ENCODE measurements around the gene DDR2. TPM values are rescaled to one million over a fixed set of nuclear protein-coding genes. Genes with fewer than 3 reads are reported as not detected.

DDR2 gene
- total RNA-seq, 2 donors from 2014 or later, result 0.31 to 0.71 TPM

GRCh38 chr1:162660574-162660973 is 28.3 kb downstream of the DDR2 start:
- DNase-seq (ENCODE audit: low spot score in 2 of 2) (no peak), ATAC-seq (no peak)
- Mint-ChIP-seq H3K9me3 (no peaks in the 10 kb centered on the region), H3K36me3 (no peaks in the 10 kb centered on the region), H3K27ac (no peak overlapping the region)

DNA sequence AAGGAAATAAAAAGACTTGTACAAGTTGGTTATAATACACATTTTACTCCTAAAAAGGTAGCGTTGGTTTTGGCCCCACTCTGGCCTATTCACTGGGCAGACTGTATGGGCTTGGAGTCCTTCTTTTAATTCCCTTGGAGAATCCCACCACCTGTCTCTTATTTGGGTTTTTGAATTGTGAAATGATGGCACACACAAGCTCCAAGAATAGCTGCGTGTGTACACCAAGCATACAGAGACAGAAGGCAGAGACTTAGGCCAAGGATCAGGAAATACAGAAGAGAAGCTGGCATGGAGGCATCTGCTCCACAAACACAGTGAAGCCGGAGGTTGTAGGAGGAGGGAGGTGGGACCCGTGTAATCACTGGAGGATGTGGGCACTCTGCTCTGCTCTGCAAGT is 29.1 kb downstream of the DDR2 start:
- Mint-ChIP-seq H3K9me3 (no peaks in the 10 kb centered on the region), H3K36me3 (no peaks in the 10 kb centered on the region), H3K27ac (no peak overlapping the region)
- DNase-seq (ENCODE audit: low spot score in 2 of 2) (no peak), ATAC-seq (no peak)

DNA sequence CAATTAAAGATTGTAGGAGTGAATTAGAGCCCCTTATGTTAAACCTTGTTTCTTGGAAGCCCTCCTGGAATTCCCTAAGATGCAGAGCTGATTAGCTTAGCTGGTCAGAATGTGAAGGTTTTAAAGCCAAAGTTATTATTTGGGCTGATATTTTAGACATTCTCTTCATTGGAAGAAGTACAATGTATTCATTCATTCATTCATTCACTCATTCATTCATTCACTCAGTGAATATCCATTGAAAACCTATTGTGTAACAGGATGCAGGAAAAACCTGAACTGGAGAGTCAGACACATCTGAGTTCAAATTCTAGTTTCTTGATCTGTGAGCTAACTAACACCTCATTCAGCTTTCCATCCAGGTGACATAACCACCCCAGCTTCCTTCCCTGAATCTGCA is 29.7 kb downstream of the DDR2 start:
- no peak for DNase-seq (ENCODE audit: low spot score in 2 of 2)
- Mint-ChIP-seq H3K36me3 (no peaks in the 10 kb centered on the region), H3K27ac (no peak overlapping the region), H3K9me3 (no peaks in the 10 kb centered on the region)
- ATAC-seq, result no peak

GRCh38 chr1:162663086-162663485 is 30.8 kb downstream of the DDR2 start:
- no peaks in the 10 kb centered on the region for H3K9me3 Mint-ChIP-seq
- no peaks in the 10 kb centered on the region for H3K36me3 Mint-ChIP-seq
- no peak overlapping the region for H3K27ac Mint-ChIP-seq
- DNase-seq (ENCODE audit: low spot score in 2 of 2) (no peak), ATAC-seq (no peak)

GRCh38 chr1:162663589-162664106 is 31.4 kb downstream of the DDR2 start:
- Mint-ChIP-seq H3K36me3 (no peaks in the 10 kb centered on the region), H3K27ac (no peak overlapping the region), H3K9me3 (no peaks in the 10 kb centered on the region)
- DNase-seq (ENCODE audit: low spot score in 2 of 2) (no peak), ATAC-seq (no peak)

- no peaks in the 10 kb centered on the region for H3K36me3 Mint-ChIP-seq
- ATAC-seq (no peak), DNase-seq (ENCODE audit: low spot score in 2 of 2) (no peak)
- no peaks in the 10 kb centered on the region for H3K9me3 Mint-ChIP-seq
- no peak overlapping the region for H3K27ac Mint-ChIP-seq
Observed at GRCh38 chr1:162666006-162666645, 33.9 kb downstream of the DDR2 start.

GRCh38 chr1:162667381-162668080 is 35.3 kb downstream of the DDR2 start:
- Mint-ChIP-seq H3K9me3 (no peaks in the 10 kb centered on the region), H3K36me3 (no peaks in the 10 kb centered on the region), H3K27ac (no peak overlapping the region)
- DNase-seq (ENCODE audit: low spot score in 2 of 2) (no peak), ATAC-seq (no peak)

- DNase-seq (ENCODE audit: low spot score in 2 of 2) (no peak), ATAC-seq (no peak)
- Mint-ChIP-seq H3K36me3 (no peaks in the 10 kb centered on the region), H3K9me3 (no peaks in the 10 kb centered on the region), H3K27ac (no peak overlapping the region)
Observed at GRCh38 chr1:162670928-162671663, 38.8 kb downstream of the DDR2 start.

GRCh38 chr1:162671664-162672410 is 39.6 kb downstream of the DDR2 start:
- H3K36me3 Mint-ChIP-seq, result no peaks in the 10 kb centered on the region
- no peak for DNase-seq (ENCODE audit: low spot score in 2 of 2)
- no peaks in the 10 kb centered on the region for H3K9me3 Mint-ChIP-seq
- no peak overlapping the region for H3K27ac Mint-ChIP-seq
- no peak for ATAC-seq

GRCh38 chr1:162672622-162673260 is 40.5 kb downstream of the DDR2 start:
- ATAC-seq (no peak), DNase-seq (ENCODE audit: low spot score in 2 of 2) (no peak)

DNA sequence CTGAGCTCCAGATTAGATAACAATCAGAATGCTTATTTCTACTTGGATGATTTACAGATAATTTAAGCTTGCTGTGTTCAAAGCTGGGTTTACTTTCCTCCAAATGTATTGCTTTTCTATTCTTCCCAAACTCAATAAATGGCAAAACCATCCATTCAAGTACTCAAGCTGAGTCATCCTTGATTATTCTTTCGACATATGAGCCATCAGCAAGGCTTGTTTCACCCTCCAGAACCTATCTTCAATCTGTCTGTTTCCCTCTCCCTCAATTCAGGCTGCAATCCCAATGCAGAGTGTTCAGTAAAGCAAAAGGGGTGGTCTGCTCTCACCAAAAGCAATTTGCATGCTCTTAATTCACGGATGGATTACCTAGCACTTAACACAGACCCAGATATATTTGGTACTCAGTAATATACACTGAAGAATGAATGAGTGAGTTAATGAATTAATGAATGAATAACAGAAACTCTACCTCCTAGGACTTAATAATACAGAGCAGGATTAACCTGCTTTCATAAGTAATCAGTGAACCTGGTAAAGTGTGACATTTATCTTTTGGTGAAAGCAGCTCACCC is 41.9 kb downstream of the DDR2 start:
- no peak for ATAC-seq
- no peaks in the 10 kb centered on the region for H3K9me3 Mint-ChIP-seq
- DNase-seq (ENCODE audit: low spot score in 2 of 2), result no peak
- H3K27ac Mint-ChIP-seq, result no peak overlapping the region
- no peaks in the 10 kb centered on the region for H3K36me3 Mint-ChIP-seq

More at GRCh38 chr1:162672622-162673260, 40.5 kb downstream of the DDR2 start:
- H3K36me3 Mint-ChIP-seq, result no peaks in the 10 kb centered on the region
- H3K9me3 Mint-ChIP-seq, result no peaks in the 10 kb centered on the region
- no peak overlapping the region for H3K27ac Mint-ChIP-seq

DNA sequence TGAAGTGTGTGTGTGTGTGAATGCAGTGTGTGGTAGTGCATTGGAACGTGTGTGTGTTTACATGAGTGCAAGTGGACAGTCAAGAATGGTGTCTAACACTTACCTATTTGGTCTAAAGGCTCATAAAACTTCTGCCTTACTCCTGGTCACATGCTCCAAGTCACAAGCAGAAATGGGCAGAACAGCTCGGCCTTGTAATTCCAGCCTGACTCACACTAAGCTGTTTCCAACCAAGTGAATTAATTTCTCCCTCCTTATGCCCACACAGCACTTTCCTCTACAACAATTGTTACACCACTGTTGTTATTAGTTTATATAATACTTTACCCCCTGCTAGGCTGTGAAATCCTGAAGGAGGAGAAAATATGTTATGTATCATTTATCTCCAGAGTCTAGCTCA is 43.8 kb downstream of the DDR2 start:
- no peaks in the 10 kb centered on the region for H3K36me3 Mint-ChIP-seq
- DNase-seq (ENCODE audit: low spot score in 2 of 2), result no peak

DNA sequence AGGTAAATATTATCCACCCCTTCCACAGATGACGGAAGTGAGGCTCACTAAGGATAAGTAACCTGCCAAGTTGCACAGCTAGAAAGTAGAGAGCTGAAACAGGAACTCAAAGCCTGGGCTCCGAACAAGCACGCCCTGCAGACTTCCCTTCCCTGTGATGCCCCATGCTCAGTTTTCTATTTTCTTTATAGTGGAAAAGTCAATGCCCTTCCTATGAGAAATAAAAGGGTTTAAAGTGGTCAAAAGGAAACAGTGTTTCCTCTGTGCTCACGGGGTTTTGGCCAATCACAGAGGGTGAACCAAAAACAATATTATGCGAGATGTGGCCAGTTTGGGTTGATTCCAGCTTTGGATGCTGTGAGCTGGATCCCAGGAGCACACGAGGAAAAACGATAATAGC is 44.5 kb downstream of the DDR2 start:
- Mint-ChIP-seq H3K9me3 (peaks cover 0 to 7% of the 10 kb centered on the region in 2 donors), H3K36me3 (no peaks in the 10 kb centered on the region), H3K27ac (no peak overlapping the region)
- ATAC-seq (no peak), DNase-seq (ENCODE audit: low spot score in 2 of 2) (no peak)

More for the DNA sequence above, 43.8 kb downstream of the DDR2 start:
- no peak for ATAC-seq
- H3K27ac Mint-ChIP-seq, result no peak overlapping the region
- peaks cover 0 to 7% of the 10 kb centered on the region in 2 donors for H3K9me3 Mint-ChIP-seq

- Mint-ChIP-seq H3K9me3 (peaks cover 0 to 7% of the 10 kb centered on the region in 2 donors), H3K27ac (no peak overlapping the region), H3K36me3 (no peaks in the 10 kb centered on the region)
- ATAC-seq (no peak), DNase-seq (ENCODE audit: low spot score in 2 of 2) (no peak)
Observed at GRCh38 chr1:162677607-162678371, 45.5 kb downstream of the DDR2 start.

DNA sequence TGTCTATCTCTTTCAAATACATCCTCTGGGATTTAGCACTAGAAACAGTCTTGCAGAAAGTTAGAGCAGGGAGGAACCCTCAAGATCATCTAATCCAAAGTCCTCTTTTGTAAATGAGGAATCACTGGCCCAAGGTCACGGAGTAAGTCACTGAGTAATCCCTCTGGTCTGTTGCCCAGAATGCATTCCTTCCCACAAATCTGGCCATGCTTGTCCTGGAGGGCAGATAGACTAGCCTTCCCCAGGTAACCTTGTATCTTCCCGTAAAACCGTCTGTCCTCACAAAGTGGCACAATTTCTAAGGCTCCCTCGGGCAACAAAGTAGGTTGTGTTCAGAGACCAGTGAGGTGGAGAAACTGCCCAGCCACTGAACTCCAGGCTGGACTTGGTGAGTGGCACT is 46.2 kb downstream of the DDR2 start:
- DNase-seq (ENCODE audit: low spot score in 2 of 2) (no peak), ATAC-seq (no peak)
- no peaks in the 10 kb centered on the region for H3K36me3 Mint-ChIP-seq
- H3K27ac Mint-ChIP-seq, result no peak overlapping the region
- peaks cover 0 to 7% of the 10 kb centered on the region in 2 donors for H3K9me3 Mint-ChIP-seq
